GM12892 (cell line): ENCODE results near the gene TFDP1.

Source experiments
- POLR2A ChIP-seq: IDR thresholded peaks from 2 replicates; pipeline ENCODE4 v1.6.1; 2011; ENCODE audit warnings: low read depth, low read length, control low read depth
- POLR2AphosphoS5 ChIP-seq: IDR thresholded peaks from 2 replicates; pipeline ENCODE4 v1.6.1; 2011; ENCODE audit warnings: low read depth, low read length, control low read depth

GRCh38 chr13:113628291-113629270, 44.0 kb downstream of the TFDP1 start:
- TF ChIP-seq POLR2AphosphoS5, result no peak
- no peak for TF ChIP-seq POLR2A
